Astrocyte of the spinal cord (primary cell): ENCODE data around the gene HM13.
A peak's percentile ranks its signal among the peaks of the same experiment; 100 is the strongest.
"Not testable (repeated sequence)": the region's sequence is repeated elsewhere in the genome, so short reads cannot be mapped to it uniquely, and the experiment has no call there.

Experiments used
- DNase-seq: peaks from one replicate; pipeline ENCODE4 v3.0.0; 2011; ENCODE audit warnings: low read depth, low spot score
- H3K4me3 ChIP-seq: 2 replicates; pipeline ENCODE4 v1.5.1; 2011; ENCODE audit warnings: low read depth, mild to moderate bottlenecking, low read length, moderate library complexity
- in situ Hi-C: cut with HindIII; loops from 2 replicates; pipeline ENCODE4 v1.10.0; 2017; ENCODE audit warnings: low sequenced_read_pairs
- TF ChIP-seq, protein P1 (sequence below): IDR thresholded peaks from 2 replicates; pipeline ENCODE4 v1.5.1; 2012; ENCODE audit warnings: low read depth, mild to moderate bottlenecking, low read length, inconsistent platforms

HM13 gene

DNA sequence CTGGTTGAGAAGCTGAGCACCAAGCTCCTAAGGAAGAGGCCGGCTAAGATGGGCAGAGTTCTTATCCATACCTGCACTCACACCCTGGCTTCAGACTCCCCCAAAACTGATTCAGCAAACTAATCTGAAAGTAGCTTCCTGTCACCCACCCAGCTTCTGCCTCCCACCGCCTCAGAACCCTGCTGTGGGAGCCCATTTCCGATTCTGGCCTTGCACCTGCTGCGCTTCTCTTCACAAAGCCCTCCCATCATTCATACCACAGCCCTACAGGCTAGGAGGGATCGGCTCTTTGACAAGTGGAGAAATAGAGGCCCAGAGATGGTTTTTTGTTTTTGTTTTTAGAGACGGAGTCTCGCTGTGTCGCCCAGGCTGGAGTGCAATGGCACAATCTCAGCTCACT lies 28.7 kb downstream of the HM13 start:
- no peak overlapping the region for H3K4me3 ChIP-seq
- DNase-seq, result no peak
- in situ Hi-C loops, result no loop called here
- TF ChIP-seq, protein P1, sequence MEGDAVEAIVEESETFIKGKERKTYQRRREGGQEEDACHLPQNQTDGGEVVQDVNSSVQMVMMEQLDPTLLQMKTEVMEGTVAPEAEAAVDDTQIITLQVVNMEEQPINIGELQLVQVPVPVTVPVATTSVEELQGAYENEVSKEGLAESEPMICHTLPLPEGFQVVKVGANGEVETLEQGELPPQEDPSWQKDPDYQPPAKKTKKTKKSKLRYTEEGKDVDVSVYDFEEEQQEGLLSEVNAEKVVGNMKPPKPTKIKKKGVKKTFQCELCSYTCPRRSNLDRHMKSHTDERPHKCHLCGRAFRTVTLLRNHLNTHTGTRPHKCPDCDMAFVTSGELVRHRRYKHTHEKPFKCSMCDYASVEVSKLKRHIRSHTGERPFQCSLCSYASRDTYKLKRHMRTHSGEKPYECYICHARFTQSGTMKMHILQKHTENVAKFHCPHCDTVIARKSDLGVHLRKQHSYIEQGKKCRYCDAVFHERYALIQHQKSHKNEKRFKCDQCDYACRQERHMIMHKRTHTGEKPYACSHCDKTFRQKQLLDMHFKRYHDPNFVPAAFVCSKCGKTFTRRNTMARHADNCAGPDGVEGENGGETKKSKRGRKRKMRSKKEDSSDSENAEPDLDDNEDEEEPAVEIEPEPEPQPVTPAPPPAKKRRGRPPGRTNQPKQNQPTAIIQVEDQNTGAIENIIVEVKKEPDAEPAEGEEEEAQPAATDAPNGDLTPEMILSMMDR, result no peak

DNA sequence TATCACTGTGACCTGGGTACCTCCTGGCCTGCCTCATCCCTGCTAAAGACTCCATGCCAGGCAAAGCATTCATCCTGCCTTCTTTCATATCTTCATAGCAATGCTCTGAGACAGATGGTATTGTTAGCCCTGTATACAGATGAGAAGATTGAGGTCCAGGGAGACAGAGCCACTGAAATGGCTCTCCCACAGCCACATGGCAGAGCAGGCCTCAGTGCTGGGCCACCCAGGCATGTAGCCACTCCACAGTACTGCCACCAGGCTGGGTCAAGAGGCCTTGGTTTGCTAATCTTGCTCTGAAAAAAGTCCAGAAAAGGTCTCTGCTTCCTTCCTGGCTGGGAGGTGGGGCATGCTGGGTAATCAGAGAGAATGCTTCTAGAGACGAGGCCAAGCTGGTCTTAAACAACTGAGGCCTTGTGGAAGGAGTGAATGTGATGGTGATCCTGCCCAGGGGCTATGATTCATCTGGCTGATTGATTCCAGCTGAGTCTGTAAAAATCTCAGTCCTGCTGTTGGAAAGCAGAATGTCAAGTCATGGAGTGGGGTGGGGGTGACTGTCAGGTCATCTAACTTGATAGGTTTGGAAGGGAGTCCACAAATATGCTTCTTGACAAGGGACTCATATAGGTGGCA lies 29.8 kb downstream of the HM13 start:
- H3K4me3 ChIP-seq, result no peak overlapping the region
- TF ChIP-seq, protein P1, result no peak
- peak; percentile 91 for DNase-seq
- in situ Hi-C loops, result no loop called here

DNA sequence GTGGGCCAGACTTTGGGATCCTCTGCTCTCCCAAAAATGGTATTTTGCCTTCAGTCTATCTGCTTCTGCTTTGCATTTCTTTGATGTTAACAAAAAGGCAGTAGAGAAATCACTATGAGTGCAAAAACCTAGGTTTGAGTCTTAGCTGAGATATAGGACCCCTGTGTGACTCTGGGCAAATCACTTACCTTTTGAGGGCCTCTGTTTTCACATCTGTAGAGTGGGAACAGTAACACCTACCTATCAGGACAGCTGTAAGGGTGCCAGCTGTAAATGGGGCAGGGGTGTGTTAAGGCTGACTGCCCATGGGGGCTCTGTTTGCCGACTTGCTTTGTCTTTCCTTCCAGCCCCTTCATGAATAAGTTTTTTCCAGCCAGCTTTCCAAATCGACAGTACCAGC lies 30.4 kb downstream of the HM13 start:
- no peak for DNase-seq
- in situ Hi-C loops, result no loop called here
- H3K4me3 ChIP-seq, result no peak overlapping the region
- TF ChIP-seq, protein P1, result no peak

DNA sequence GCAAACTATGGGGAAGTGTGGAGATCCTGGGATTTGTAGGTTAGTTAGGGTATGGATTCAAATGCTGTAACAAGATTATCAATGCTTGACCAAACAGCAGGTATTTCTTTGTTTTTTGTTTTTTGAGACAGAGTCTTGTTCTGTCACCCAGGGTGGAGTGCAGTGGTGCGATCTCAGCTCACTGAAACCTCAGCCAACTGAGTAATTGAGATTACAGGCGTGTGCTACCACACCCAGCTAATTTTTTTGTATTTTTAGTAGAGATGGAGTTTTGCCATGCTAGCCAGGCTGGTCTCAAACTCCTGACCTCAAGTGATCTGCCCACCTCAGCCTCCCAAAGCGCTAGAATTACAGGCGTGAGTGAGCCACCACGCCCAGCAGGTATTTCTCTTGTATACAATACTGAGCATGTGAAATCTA lies 31.4 kb downstream of the HM13 start:
- DNase-seq, in situ Hi-C loops, H3K4me3 ChIP-seq: not testable (repeated sequence)

DNA sequence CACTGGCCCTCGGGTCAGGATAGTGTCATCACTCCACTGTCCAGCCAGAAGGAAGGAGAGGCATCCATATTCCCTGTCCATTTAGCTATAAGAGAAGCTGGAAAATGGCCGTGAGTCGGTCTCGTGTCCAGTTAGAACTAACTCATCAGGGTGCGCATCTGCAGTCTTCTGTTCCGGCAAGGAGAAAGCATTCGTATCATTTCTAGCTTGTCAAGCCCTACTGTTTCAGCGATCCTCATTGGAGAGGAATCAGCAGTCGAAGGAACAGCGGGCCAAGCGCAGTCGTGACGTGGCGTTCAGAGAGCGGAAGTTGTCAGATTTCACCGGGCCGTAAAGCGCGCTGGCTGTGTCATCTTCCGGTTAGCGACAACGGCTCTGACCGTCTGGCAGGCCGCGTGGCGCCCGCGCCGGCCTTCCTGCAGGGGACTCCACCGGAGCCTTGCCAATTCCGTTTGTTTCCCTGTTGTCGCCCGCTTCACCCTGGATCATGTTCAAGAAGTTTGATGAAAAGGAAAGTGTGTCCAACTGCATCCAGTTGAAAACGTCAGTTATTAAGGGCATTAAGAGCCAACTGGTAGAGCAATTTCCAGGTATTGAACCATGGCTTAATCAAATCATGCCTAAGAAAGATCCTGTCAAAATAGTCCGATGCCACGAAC lies 32.9 kb downstream of the HM13 start:
- peak overlapping the region; percentile 56 for H3K4me3 ChIP-seq
- DNase-seq, result peak; percentile 89
- in situ Hi-C loops, result no loop called here
- TF ChIP-seq, protein P1, result no peak

DNA sequence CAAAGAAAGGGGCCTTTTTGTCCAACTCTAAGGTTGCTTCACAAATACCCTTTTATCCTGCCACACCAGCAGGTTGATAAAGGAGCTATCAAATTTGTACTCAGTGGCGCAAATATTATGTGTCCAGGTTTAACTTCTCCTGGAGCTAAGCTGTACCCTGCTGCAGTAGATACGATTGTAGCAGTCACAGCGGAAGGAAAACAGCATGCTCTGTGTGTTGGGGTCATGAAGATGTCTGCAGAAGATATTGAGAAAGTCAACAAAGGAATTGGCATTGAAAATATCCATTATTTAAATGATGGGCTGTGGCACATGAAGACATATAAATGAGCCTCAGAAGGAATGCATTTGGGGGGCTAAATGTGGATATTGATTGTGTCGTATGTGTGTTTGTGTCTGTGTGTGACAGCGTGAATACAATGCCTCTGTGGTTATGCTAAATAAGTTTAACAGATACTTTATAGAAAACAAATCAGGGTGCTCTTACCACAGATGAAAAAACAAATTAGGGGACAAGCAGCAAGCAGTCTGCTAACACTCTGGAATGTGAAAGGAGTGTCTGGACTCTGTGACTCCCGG lies 33.6 kb downstream of the HM13 start:
- no peak for DNase-seq
- in situ Hi-C loops, result no loop called here
- H3K4me3 ChIP-seq, result peak overlapping the region; percentile 56
- TF ChIP-seq, protein P1, result no peak
